Measurements from ENCODE around the gene CHTOP. TPM values are rescaled to one million over a fixed set of nuclear protein-coding genes. Genes with fewer than 3 reads are reported as not detected.

CHTOP gene
- total and polyA plus RNA-seq, 2 donors = 53.8 to 63.9 TPM

GRCh38 chr1:153648000-153648643, 14.3 kb downstream of the CHTOP start:
- H3K4me3 ChIP-seq (ENCODE audit: low read depth, low read length) = no peak overlapping the region
- no peak overlapping the region for H3K27ac ChIP-seq (ENCODE audit: low read depth)
- no peak for DNase-seq (ENCODE audit: extremely low spot score)
- WGBS = 89% methylated on average over 10 of the region's 10 CpGs
- H3K4me1 ChIP-seq (ENCODE audit: insufficient read depth) = no peaks in the 10 kb centered on the region
- peaks cover 5% of the 10 kb centered on the region for H3K36me3 ChIP-seq (ENCODE audit: insufficient read depth)

GRCh38 chr1:153649137-153649862, 15.4 kb downstream of the CHTOP start:
- H3K4me1 ChIP-seq (ENCODE audit: insufficient read depth) = no peaks in the 10 kb centered on the region
- peaks cover 5% of the 10 kb centered on the region for H3K36me3 ChIP-seq (ENCODE audit: insufficient read depth)
- H3K4me3 ChIP-seq (ENCODE audit: low read depth, low read length) = no peak overlapping the region
- WGBS = 53% methylated on average over 3 of the region's 3 CpGs
- H3K27ac ChIP-seq (ENCODE audit: low read depth) = no peak overlapping the region
- no peak for DNase-seq (ENCODE audit: extremely low spot score)

- H3K36me3 ChIP-seq (ENCODE audit: insufficient read depth) = peaks cover 3% of the 10 kb centered on the region
- 84% methylated on average over 2 of the region's 2 CpGs for WGBS
- H3K27ac ChIP-seq (ENCODE audit: low read depth) = no peak overlapping the region
- no peak overlapping the region for H3K4me3 ChIP-seq (ENCODE audit: low read depth, low read length)
- no peaks in the 10 kb centered on the region for H3K4me1 ChIP-seq (ENCODE audit: insufficient read depth)
- DNase-seq (ENCODE audit: extremely low spot score) = no peak
Observed at GRCh38 chr1:153649863-153650235, 16.0 kb downstream of the CHTOP start.

GRCh38 chr1:153651771-153652170, 17.9 kb downstream of the CHTOP start:
- no peak overlapping the region for H3K4me3 ChIP-seq (ENCODE audit: low read depth, low read length)
- no peak overlapping the region for H3K27ac ChIP-seq (ENCODE audit: low read depth)
- H3K36me3 ChIP-seq (ENCODE audit: insufficient read depth) = no peaks in the 10 kb centered on the region
- no peaks in the 10 kb centered on the region for H3K4me1 ChIP-seq (ENCODE audit: insufficient read depth)
- no peak for DNase-seq (ENCODE audit: extremely low spot score)
- WGBS = 60% methylated on average over 1 of the region's 1 CpG

GRCh38 chr1:153652805-153653500, 19.1 kb downstream of the CHTOP start:
- 60% methylated on average over 3 of the region's 3 CpGs for WGBS
- Histone ChIP-seq H3K4me1 (ENCODE audit: insufficient read depth) (no peaks in the 10 kb centered on the region), H3K27ac (ENCODE audit: low read depth) (no peak overlapping the region), H3K4me3 (ENCODE audit: low read depth, low read length) (no peak overlapping the region), H3K36me3 (ENCODE audit: insufficient read depth) (no peaks in the 10 kb centered on the region)
- no peak for DNase-seq (ENCODE audit: extremely low spot score)

GRCh38 chr1:153655333-153655732, 21.5 kb downstream of the CHTOP start:
- no peak overlapping the region for H3K27ac ChIP-seq (ENCODE audit: low read depth)
- H3K4me3 ChIP-seq (ENCODE audit: low read depth, low read length) = no peak overlapping the region
- no peaks in the 10 kb centered on the region for H3K36me3 ChIP-seq (ENCODE audit: insufficient read depth)
- H3K4me1 ChIP-seq (ENCODE audit: insufficient read depth) = no peaks in the 10 kb centered on the region
- 86% methylated on average over 3 of the region's 3 CpGs for WGBS
- no peak for DNase-seq (ENCODE audit: extremely low spot score)

- peak; percentile 89 for DNase-seq (ENCODE audit: extremely low spot score)
- no peaks in the 10 kb centered on the region for H3K4me1 ChIP-seq (ENCODE audit: insufficient read depth)
- peak within 1 kb of the TSS; percentile 99 for H3K27ac ChIP-seq (ENCODE audit: low read depth)
- H3K36me3 ChIP-seq (ENCODE audit: insufficient read depth) = peaks cover 2% of the 10 kb centered on the region
- H3K4me3 ChIP-seq (ENCODE audit: low read depth, low read length) = peak within 1 kb of the TSS; percentile 73
- WGBS = 2% methylated on average over 53 of the region's 53 CpGs
Observed at GRCh38 chr1:153658400-153659174, 24.7 kb downstream of the CHTOP start, which contains the start of gene SNAPIN. TSS of gene SNAPIN (plus strand) at chr1:153658703. CDS start at chr1:153658744, 41 bp downstream.

- no peak overlapping the region for H3K27ac ChIP-seq (ENCODE audit: low read depth)
- DNase-seq (ENCODE audit: extremely low spot score) = no peak
- 35% methylated on average over 8 of the region's 8 CpGs for WGBS
- H3K4me3 ChIP-seq (ENCODE audit: low read depth, low read length) = peak overlapping the region; percentile 73
- H3K4me1 ChIP-seq (ENCODE audit: insufficient read depth) = no peaks in the 10 kb centered on the region
- H3K36me3 ChIP-seq (ENCODE audit: insufficient read depth) = peaks cover 3% of the 10 kb centered on the region
Observed at GRCh38 chr1:153659175-153659534, 25.3 kb downstream of the CHTOP start.

GRCh38 chr1:153659656-153660055, 25.8 kb downstream of the CHTOP start:
- peaks cover 8% of the 10 kb centered on the region for H3K36me3 ChIP-seq (ENCODE audit: insufficient read depth)
- WGBS = 80% methylated on average over 9 of the region's 9 CpGs
- no peak overlapping the region for H3K27ac ChIP-seq (ENCODE audit: low read depth)
- no peaks in the 10 kb centered on the region for H3K4me1 ChIP-seq (ENCODE audit: insufficient read depth)
- DNase-seq (ENCODE audit: extremely low spot score) = no peak
- peak overlapping the region; percentile 73 for H3K4me3 ChIP-seq (ENCODE audit: low read depth, low read length)

GRCh38 chr1:153661111-153661708, 27.3 kb downstream of the CHTOP start:
- H3K27ac ChIP-seq (ENCODE audit: low read depth) = no peak overlapping the region
- no peak overlapping the region for H3K4me3 ChIP-seq (ENCODE audit: low read depth, low read length)
- DNase-seq (ENCODE audit: extremely low spot score) = no peak
- H3K36me3 ChIP-seq (ENCODE audit: insufficient read depth) = peaks cover 13% of the 10 kb centered on the region
- 56% methylated on average over 9 of the region's 9 CpGs for WGBS
- no peaks in the 10 kb centered on the region for H3K4me1 ChIP-seq (ENCODE audit: insufficient read depth)

GRCh38 chr1:153662269-153662668, 28.4 kb downstream of the CHTOP start:
- Histone ChIP-seq H3K36me3 (ENCODE audit: insufficient read depth) (peaks cover 18% of the 10 kb centered on the region), H3K27ac (ENCODE audit: low read depth) (no peak overlapping the region), H3K4me3 (ENCODE audit: low read depth, low read length) (no peak overlapping the region), H3K4me1 (ENCODE audit: insufficient read depth) (no peaks in the 10 kb centered on the region)
- 58% methylated on average over 2 of the region's 2 CpGs for WGBS
- no peak for DNase-seq (ENCODE audit: extremely low spot score)

- 81% methylated on average over 5 of the region's 5 CpGs for WGBS
- H3K4me1 ChIP-seq (ENCODE audit: insufficient read depth) = no peaks in the 10 kb centered on the region
- no peak for DNase-seq (ENCODE audit: extremely low spot score)
- H3K27ac ChIP-seq (ENCODE audit: low read depth) = no peak overlapping the region
- H3K4me3 ChIP-seq (ENCODE audit: low read depth, low read length) = no peak overlapping the region
- H3K36me3 ChIP-seq (ENCODE audit: insufficient read depth) = peaks cover 18% of the 10 kb centered on the region
Observed at GRCh38 chr1:153663211-153663610, 29.3 kb downstream of the CHTOP start.

- H3K4me3 ChIP-seq (ENCODE audit: low read depth, low read length) = no peak overlapping the region
- no peaks in the 10 kb centered on the region for H3K4me1 ChIP-seq (ENCODE audit: insufficient read depth)
- DNase-seq (ENCODE audit: extremely low spot score) = no peak
- no peak overlapping the region for H3K27ac ChIP-seq (ENCODE audit: low read depth)
- WGBS = 88% methylated on average over 4 of the region's 4 CpGs
- peaks cover 17% of the 10 kb centered on the region for H3K36me3 ChIP-seq (ENCODE audit: insufficient read depth)
Observed at GRCh38 chr1:153667439-153667838, 33.6 kb downstream of the CHTOP start.

Data from urinary bladder (tissue), 4 donors.